Activated CD4-positive, alpha-beta T cell treated with anti-CD3 and anti-CD28 coated beads, Interleukin-2, amount 50 U/mL, for 24 hours (primary cell): ENCODE data around the gene IFFO2.

ENCODE experiments used
- DNase-seq, 2 donors: peaks; one replicate each; pipeline ENCODE4 v3.0.0-alpha.2; 2020; ENCODE audit warnings: low read depth in 1 of 2, low spot score in 1 of 2

IFFO2 gene

DNA sequence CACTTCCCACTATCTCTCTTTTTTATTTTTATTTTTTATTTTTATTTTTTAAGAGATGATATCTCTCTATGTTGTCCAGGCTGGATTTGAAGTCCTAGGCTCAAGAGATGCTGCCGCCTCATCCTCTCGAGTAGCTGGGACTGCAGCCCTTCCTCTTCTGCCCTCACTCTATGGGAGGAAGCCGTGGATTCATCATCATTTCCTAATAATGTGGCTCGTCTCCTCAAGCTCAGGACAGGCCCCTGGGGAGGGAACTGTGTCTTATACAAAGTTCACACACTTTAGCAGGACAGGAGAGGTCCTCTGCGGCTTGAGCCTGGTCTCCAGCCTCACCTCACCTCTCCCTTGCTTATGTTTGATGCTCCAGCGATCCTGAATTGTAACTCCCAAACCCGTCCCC is 16.5 kb upstream of the IFFO2 start:
- DNase-seq, result no peak

DNA sequence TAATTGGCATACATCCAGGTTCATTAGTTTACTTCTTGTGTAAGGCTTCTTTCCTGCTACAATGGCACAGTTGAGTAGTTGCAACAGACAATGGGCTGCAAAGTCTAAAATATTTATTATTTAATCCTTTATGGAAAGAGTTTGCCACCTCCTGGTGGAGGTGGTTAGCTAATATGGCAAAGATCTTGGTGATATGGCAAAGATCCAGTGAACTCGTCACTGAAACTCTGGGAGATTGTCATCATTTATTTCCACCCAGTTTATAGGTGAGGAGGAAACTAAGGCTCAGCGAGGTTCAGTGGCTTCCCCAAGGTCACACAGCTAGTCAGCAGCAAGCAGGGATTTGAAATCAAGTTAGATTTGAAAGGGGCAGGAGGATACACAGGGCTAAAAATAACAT is 16.1 kb upstream of the IFFO2 start:
- DNase-seq, result no peak

DNA sequence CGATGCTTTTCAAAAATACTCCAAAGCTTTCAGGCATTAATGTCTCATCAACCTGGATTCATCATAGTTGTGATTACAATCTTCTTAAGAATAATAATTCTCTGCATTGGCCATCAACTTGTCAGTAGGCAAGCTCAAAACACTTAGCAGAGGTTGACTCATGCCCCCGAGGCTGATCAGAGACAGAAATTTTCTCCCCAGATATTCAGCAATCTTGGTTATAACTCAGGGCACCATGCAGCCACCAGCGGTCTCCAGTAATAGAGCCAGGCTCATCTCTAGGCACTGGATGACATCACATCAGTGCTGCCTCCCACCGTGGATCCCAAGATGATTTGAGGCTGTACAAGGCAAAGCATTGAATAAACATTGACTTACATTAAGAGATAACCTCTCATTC is 14.3 kb upstream of the IFFO2 start:
- no peak for DNase-seq

DNA sequence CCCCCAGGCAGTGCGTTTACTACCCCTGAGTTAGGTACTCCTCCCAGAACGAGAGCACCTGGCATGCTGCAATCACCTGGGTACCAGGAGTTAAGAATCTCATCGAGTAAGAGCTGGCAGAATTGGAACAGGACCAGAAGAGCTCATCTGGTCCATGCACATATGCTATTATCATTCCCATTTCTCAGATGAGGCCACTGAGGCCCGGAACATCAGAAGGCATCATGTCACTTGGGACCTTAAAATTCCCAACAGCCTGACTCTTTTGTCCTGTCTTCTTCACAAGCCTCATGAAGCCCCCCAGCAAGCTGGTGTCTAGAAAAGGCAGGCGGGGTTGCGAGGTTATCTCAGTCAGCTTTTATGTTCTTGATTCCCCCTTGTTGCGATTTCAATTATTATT is 13.9 kb upstream of the IFFO2 start:
- DNase-seq, result no peak

DNA sequence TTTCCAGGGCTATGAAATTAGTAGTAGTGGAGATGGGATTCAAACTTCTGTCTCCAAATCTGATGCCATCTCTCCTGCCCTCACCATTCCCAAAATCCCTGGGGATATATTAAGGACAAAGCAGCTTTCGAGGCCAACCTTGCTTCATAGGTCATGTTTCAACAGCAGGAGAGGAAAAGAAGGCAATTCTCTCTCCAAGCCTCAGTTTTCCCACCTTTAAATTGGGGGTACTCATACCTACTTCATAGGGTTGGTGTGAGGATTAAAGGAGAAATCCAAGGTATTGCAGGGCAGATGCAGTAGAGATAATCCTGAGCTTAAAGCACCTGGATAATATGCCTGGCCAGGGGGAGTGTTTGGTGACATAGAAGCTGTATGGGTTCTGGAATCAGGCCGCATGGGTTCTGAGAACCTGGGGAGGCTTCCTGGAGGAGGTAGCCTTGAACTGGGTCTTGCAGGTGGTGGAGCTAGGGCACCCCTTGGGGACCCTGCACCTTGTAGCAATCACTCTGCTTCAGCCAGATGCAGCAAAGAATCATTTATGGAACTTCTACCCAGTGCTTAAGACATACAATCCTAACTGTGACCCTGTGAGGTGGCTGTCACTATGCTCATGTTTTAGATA is 10.7 kb upstream of the IFFO2 start:
- no peak for DNase-seq

DNA sequence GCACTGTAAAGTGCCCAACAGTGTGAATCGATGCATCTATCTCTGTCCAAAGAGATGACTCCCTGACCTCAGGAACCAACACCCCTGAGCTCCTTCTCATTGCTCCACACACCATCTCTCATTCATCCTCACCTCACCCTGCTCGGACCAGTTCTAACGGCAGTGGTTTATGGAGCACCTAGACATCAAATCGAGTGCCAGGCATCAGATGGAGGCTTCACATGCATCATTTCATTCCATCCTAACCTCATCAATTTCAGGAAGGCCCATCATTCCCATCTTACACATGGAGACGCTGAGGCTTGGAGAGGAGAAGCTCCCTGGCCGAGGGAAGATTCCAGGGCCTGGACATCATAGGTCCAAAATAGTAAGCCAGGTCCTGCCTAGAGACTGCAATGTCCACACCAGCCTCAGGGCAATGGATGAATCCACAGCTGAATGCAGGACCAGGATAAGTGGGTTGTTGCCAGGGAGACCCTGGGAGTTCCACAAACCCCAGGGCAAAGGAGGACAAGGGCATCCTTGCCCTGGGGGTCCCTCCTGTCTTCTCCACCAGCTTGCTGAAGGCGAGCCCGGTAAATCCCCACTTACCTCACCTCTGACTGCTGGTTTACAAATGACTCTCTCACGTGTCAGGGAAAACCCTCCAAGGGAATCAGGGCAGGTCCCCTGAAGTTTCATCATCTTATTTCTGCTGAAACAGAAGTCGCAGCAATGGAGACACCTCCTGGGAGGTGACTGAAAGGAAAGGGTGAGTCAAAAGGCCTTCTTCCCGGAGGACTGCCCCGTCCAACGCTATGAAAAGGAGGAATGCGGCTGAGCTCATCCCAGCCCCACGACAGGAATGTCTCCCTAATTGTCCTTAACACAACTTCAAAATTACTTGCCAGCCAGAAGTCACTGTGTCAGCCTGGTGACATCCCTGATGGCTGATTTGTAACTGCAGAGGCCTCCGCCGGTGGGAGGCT is 9.0 kb upstream of the IFFO2 start:
- no peak for DNase-seq

DNA sequence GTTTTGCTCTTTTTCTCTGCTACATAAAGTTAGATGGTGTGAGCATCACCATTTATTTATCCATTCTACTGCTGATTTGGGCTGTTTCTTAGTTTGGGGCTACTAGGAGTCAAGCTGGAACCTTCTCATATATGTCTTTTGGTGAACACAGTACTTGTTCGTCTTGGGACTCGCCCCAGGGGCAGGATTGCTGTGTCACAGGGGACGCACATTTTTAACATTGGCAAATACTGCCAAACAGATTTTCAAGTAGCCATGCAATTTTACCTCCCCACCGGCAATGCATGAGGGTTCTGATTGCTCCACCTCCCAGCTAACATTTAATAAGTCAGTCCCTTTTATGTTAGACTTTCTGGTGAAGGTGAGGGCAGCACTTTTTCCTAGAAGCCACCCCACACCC is 7.5 kb upstream of the IFFO2 start:
- DNase-seq, result no peak

DNA sequence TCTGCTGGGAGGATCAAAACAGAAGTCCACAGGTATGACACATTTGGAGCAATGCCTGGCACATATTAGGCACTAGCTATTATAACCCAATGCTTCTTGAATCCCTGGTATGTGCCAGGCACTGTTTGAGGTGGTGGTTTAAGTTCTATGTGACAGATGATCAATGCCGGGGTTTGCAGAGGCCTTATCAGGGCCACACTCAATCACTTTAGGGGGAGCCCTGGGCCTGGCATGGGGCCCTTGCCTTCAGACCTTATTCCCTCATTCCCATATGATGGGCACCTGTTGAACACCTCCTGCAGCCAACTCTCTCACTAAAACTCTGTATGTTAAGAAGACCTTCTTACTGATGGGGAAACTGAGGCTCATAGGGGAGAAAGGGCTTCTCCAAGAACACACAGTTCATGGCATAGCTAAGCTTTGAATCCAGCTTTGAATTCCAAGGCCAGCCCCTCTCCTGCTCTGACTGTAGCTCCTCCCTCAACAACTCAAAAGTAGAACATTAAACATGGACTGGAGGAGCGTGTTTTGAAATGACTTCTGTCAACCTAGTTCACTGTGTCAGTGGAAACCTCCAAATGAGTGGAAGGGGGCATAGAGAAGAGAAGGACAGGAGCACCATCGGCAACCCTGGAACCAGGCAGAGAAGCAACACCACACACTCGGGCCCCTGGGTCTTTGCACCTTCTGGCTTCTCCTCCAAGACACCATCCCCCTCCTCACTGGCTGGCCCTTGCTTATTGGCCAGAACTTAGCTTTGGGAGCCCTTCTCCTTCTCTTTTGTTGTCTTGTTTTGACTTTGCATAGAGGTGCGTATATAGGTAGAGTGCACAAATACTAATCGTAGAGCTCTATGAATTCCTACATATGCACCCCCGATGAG is 6.6 kb upstream of the IFFO2 start:
- no peak for DNase-seq

DNA sequence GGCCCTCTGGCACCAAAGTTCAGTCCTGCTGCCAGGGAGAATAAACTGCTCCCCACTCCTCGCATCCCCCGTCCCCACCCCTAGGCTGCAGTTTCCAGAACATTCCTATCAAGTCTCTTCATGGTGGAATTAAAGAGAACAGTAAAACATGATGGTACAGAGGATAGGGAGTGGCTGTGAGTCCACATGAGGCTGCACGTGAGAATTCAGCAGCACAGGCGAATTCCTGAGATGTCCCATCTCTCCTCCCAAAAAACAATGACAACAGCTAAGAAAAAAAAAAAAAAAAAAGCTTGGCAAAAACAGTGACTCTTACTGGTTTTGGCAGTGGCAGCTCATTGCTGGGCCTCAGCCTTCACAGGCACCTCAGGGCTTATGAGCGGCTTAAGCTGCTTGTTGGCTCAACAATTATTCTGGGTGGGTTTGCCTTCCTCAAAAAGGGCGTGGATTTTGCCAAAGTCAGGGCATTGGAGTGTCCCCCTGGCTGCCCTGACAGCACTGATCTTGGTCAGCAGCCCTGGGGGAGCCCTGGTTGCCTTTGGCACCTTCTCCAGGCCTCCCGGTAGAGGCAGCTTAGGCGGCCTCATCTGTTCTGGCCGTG is 5.7 kb upstream of the IFFO2 start:
- no peak for DNase-seq

DNA sequence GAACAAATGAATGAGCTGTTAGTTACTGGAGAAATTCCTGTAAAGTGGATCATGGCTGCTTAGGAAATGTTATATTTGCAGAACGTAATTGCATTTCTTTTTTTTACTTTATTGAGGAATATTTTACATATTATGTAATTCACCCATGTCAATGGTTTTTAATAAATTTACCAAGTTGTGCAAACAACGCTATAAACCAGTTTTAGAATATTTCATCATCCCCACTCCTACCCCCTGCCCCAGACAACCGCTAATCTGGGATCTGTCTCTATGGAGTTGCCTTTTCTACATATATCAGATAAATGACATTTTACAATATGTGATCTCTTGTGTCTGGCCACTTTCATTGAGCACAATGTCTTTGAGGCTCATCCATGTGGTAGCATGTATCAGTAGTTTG is 4.3 kb upstream of the IFFO2 start:
- DNase-seq, result no peak

DNA sequence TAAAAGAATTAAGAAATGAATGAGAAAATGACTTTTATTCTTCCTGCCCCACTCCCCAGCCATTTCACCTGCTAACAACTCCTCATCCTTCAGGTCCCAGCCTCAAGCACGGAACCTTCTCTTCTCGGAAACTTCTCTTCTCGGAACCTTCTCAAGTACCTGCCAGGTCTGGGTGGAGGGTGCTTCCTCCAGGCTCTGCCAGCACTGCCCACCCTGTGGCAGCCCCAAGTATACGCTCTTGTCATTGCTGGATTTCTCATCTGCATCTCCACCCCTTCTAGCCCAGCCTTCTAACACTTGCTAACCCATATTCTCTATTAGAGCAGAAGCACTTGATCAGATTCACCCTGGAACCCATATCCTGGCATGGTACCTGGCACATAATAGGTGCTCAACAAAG is 3.9 kb upstream of the IFFO2 start:
- DNase-seq, result no peak

DNA sequence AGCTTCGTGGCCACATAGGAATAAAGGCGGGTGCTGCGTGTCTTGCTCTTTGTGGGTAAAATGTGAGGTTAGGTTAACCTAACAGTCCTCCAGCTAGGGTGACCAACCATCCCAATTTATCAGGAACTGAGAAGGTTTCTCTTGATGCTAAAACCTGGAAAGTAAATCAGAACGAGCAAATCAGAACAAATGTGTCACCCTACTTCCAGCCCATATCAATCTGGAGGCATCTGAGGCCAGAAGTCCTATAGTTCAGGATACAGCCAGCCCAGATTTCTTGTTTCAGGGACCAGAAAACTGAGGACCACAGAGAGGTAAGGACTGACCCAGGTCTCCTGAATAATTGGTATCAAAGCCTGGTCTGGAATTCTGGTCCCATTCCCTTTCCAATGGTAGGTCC is 3.1 kb upstream of the IFFO2 start:
- no peak for DNase-seq

DNA sequence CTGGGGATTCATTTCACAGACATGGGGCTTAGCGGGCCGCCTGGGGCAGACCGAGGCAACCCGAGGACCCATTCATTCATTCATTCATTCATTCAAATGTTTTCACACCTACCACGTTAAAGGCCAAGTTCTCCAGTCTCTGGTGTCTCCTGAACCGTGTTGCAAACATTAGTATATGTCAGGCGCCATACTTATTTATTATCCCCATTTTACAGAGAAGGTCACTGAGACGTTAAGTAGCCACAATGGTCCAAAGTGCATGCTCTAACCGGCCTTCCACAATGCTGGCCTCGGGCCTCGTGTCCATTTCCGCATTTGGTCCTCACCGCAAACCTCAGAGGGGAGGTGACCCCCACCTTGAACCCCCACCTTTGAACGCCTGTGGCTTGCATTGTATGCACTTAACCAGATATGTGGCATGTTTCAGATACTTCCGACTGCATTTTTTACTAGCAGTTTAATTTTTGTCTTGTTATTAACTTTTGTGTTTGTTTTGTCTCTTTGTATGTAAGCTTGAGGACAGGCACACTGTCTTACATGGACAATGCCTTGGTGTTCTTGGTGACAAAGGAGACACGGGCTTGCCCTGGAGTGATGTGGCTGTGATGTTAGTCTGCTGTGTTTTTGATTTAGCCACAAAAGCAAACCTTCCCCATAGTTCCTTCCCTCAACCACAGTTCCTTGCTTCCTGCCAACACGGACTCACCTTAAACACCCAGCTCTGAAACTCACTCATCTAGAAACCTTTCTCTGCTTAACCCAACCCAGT is 1.2 kb upstream of the IFFO2 start:
- no peak for DNase-seq

DNA sequence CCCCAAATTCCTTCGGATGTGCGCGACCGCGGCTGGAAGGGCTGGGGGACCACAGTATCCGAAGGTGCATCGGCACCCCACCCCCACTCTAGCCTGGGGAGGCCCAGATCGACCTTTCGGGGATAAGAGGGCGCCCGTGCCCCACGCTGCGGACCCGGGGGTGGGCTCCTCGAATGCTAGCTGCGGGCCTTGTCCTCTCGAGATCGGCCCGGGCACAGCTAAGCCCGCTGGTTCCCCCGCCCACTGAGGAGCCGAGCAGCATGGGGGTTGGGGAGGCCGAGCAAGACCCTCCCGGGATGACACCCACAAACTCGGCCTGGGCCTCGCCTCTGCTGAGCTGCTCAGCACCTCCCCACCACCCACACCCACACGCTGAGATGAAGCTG is 653 bp upstream of the IFFO2 start:
- DNase-seq, result no peak

DNA sequence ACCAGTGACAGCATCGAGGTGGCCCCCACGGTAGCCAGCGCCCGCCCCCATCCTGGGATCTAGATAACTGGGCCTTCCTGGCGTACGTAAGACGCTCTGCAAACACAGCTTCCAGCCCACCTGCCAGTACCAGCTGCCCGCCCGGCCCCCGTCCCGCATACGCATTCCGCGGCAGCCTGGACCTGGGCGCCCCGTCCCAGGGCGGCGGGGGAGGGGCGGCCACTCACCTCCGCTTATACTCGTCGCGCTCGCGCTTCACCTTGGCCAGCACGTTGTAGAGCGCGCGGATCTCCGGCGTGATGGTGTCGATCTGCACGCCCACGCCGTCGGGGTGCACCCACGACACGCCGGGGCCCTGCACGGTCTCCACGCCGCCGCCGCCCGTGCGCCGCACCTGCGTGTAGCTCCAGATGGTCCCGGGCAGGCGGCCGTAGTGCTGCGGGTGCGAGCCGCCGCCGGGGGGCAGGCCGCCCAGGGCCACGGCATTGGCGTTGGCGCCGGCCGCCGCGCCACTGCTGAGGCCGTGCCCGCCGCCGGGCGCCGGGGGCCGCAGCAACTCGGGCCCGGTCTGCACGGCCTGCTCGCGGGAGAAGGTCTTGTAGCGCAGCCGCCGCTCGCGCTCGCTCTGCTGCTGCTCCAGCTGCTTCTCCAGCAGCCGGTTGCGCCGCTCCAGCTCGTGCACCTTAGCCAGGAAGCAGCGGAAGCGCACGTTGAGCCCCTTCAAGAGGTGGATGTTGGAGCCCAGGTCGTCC is 859 bp downstream of the IFFO2 start:
- peak in 1 of 2 donors; percentile 38 for DNase-seq

DNA sequence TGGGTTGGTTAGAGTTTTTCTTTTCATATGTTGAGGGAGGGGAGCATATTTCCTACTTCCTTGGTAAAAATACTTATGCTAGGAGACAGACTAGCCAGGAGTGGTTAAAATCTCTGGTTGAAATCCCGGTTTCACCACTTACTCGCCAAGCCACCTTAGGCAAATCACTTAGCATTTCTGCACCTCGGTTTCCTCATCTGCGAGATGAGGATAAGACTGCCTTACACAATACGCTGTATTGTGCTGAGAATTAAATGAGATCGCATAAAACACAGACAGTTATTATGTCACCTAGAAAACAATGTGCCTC is 1.4 kb downstream of the IFFO2 start:
- DNase-seq, result no peak

DNA sequence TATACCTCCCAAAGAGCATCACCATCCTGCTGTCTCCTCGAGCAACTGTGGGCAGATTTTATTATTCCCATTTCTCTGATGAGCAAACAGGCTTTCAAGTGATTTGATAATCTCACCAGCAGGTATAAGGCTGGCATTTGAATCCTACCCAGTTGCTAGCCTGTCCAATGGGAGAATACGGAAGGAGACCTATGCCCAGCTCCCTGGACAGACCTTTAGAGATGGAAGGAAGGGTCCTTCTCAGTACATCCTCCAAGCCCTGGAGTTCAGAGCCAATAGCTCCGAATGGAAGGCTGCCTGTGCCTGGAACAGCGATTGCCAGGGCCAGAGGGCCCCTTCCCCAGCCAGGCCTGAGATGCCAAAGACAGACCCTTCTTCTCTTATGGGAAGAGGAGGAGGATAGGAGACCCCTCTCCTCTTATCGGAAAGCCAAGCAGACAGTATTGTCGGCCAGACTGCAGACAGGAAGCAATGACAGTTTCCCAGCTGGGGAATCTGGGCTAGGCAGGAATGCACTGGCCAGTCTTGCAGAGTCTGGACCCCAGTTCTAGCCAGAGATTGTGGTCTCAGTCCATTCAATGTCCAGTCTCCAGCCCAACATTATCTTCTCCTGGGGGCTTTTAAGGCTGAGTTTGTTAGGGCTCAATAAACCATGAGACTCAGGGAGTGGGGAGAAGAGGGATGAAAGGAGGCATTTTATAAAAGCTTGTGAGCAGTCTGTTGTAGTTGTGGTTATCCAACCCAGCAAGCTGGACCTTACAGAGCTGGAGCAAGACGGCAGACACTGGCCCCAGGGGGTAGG is 2.0 kb downstream of the IFFO2 start:
- DNase-seq, result no peak

DNA sequence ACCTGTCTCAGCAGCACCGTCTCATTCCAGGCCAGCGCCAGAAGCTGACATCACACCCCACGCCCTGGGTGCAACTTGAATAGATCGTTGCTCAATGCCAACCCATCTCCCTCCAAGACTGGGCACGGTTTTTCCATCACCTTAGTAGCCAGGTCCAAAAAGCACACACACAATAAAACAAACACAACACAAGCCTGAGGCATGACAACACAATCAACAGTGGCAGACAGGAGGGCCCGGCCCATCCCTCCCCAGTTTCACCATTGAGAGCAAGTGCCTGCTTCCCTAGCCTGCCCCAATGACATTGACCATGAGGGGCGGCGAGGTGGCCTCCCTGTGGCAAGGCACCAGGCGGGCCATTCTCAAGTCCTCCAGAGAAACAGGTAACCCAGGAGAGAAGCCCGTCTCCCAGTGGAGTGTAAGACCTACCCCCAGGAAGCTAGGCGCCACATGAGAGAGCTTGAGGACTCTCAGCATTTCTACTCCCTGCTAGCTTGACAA is 2.7 kb downstream of the IFFO2 start:
- no peak for DNase-seq

DNA sequence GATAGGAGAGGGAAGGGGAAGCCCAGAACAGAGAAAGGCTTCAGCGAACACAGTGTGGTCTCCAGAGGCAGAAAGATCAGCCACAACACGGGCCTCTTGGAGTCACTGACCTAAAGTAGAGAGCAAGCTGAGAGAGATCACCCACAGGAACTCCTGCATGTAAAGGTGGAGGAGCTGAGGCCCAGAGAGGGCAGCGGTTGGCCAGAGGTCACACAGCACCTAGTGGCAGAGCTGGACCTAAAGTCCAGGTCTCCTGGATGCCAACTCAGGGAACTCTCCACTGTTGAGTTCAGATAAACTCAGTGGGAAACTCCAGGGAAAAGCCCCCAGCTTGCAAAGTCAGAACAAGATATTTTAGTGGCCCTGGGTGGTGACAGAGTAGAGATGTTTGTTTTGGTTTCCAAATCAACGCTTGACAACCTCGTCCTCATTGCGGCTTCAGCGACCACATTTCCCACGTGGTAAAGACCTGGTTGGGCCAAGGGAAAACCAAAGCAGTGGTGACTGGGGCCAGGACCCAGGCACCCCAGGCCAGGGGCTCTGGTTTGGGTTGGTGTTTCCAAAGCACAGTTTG is 4.6 kb downstream of the IFFO2 start:
- peak; percentile 33 to 81 for DNase-seq
